RWPE2 (cell line): ENCODE data around the gene LIME1.

Source experiments
- ATAC-seq: fragments of 200-7000 bp; cut with Tn5 transposase; 3 replicates; pipeline ENCODE4 v1.9.1; 2021; ENCODE audit warnings: low read depth
- DNase-seq: peaks from one replicate; pipeline ENCODE4 v3.0.0-alpha.2; 2020; ENCODE audit warnings: low spot score
- H3K27ac ChIP-seq: fragments of 450-650 bp; 2 replicates; pipeline ENCODE4 v1.5.1; 2017; ENCODE audit warnings: mild to moderate bottlenecking; ENCODE audit not compliant: poor library complexity, severe bottlenecking
- H3K27me3 ChIP-seq: fragments of 250-450 bp; sonication (Bioruptor Pico); 2 replicates; pipeline ENCODE4 v1.5.1; 2021; ENCODE audit warnings: mild to moderate bottlenecking, moderate library complexity; ENCODE audit not compliant: insufficient read depth, poor library complexity, severe bottlenecking
- H3K36me3 ChIP-seq: fragments of 250-450 bp; sonication (Bioruptor Pico); 2 replicates; pipeline ENCODE4 v1.5.1; 2020; ENCODE audit warnings: low read depth, mild to moderate bottlenecking, moderate library complexity
- H3K4me1 ChIP-seq: fragments of 250-450 bp; sonication (Bioruptor Pico); 2 replicates; pipeline ENCODE4 v1.5.1; 2021; ENCODE audit warnings: mild to moderate bottlenecking, moderate library complexity; ENCODE audit not compliant: insufficient read depth, poor library complexity, severe bottlenecking
- H3K4me3 ChIP-seq: fragments of 250-450 bp; sonication (Bioruptor Pico); 2 replicates; pipeline ENCODE4 v1.5.1; 2021; ENCODE audit warnings: mild to moderate bottlenecking, moderate library complexity; ENCODE audit not compliant: severe bottlenecking
- H3K9me3 ChIP-seq: fragments of 250-450 bp; sonication (Bioruptor Pico); 2 replicates; pipeline ENCODE4 v1.5.1; 2021; ENCODE audit warnings: mild to moderate bottlenecking, moderate library complexity; ENCODE audit not compliant: severe bottlenecking
- TF ChIP-seq, protein P1 (sequence below): fragments of 450-650 bp; IDR thresholded peaks from one replicate; pipeline ENCODE4 v1.5.1; 2017; ENCODE audit warnings: mild to moderate bottlenecking, moderate library complexity; ENCODE audit not compliant: poor library complexity, severe bottlenecking

Gene LIME1

DNA sequence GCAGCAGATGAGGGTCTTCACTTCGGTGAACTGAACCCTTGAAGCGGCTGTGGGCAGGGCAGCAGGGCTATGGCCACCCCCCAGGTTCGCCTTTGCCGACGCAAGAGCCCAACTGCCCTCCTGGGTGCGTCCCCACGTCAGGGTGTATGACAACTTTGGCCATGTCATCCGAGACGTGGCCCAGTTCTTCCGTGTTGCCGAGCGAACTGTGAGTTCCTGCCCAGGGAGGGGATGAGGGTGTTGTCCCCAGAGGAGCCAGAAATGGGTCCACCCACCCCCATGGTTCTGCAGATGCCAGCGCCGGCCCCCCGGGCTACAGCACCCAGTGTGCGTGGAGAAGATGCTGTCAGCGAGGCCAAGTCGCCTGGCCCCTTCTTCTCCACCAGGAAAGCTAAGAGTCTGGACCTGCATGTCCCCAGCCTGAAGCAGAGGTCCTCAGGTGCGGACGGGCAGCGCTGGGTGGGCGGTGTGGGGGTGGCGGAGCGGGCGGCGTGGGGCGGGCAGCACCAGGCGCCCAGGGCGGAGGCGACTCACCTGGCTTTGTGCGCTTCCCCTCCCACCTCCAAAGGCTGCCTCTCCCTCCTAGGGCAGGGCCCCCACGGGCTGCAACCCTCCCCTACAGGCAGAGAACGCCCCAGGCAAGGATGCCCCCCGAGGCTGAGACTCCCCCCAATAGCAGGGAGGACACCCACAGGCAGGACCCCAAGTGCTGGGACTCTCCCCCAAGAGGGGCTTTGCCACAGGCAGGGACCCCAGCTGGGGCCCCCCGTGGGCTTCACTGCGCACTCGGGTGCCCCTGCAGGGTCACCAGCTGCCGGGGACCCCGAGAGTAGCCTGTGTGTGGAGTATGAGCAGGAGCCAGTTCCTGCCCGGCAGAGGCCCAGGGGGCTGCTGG, 46.2 kb upstream of the LIME1 start:
- peaks cover 11% of the 10 kb centered on the region for H3K4me1 ChIP-seq
- no peaks in the 10 kb centered on the region for H3K9me3 ChIP-seq
- no peaks in the 10 kb centered on the region for H3K27me3 ChIP-seq
- peaks cover 13% of the 10 kb centered on the region for H3K36me3 ChIP-seq
- peak; percentile 85 for DNase-seq
- TF ChIP-seq, protein P1, sequence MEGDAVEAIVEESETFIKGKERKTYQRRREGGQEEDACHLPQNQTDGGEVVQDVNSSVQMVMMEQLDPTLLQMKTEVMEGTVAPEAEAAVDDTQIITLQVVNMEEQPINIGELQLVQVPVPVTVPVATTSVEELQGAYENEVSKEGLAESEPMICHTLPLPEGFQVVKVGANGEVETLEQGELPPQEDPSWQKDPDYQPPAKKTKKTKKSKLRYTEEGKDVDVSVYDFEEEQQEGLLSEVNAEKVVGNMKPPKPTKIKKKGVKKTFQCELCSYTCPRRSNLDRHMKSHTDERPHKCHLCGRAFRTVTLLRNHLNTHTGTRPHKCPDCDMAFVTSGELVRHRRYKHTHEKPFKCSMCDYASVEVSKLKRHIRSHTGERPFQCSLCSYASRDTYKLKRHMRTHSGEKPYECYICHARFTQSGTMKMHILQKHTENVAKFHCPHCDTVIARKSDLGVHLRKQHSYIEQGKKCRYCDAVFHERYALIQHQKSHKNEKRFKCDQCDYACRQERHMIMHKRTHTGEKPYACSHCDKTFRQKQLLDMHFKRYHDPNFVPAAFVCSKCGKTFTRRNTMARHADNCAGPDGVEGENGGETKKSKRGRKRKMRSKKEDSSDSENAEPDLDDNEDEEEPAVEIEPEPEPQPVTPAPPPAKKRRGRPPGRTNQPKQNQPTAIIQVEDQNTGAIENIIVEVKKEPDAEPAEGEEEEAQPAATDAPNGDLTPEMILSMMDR, result no peak
- no peak overlapping the region for H3K4me3 ChIP-seq
- no peak for ATAC-seq
- H3K27ac ChIP-seq, result peak overlapping the region; percentile 42

- Histone ChIP-seq H3K27ac (peak overlapping the region; percentile 42), H3K27me3 (no peaks in the 10 kb centered on the region), H3K9me3 (no peaks in the 10 kb centered on the region), H3K4me3 (no peak overlapping the region), H3K36me3 (peaks cover 21% of the 10 kb centered on the region), H3K4me1 (peaks cover 15% of the 10 kb centered on the region)
- ATAC-seq (0 out of 3 replicates have a peak, but pooled peaks have one; percentile 0), DNase-seq (peak; percentile 88)
- TF ChIP-seq, protein P1, result no peak
These were observed 45.4 kb upstream of the LIME1 start for GRCh38 chr20:63690898-63691710.

GRCh38 chr20:63691711-63692435, 44.6 kb upstream of the LIME1 start:
- Histone ChIP-seq H3K9me3 (no peaks in the 10 kb centered on the region), H3K27me3 (no peaks in the 10 kb centered on the region), H3K36me3 (peaks cover 21% of the 10 kb centered on the region), H3K4me3 (no peak overlapping the region), H3K4me1 (peaks cover 9% of the 10 kb centered on the region), H3K27ac (peak overlapping the region; percentile 42)
- DNase-seq (no peak), ATAC-seq (no peak)
- TF ChIP-seq, protein P1, result no peak

DNA sequence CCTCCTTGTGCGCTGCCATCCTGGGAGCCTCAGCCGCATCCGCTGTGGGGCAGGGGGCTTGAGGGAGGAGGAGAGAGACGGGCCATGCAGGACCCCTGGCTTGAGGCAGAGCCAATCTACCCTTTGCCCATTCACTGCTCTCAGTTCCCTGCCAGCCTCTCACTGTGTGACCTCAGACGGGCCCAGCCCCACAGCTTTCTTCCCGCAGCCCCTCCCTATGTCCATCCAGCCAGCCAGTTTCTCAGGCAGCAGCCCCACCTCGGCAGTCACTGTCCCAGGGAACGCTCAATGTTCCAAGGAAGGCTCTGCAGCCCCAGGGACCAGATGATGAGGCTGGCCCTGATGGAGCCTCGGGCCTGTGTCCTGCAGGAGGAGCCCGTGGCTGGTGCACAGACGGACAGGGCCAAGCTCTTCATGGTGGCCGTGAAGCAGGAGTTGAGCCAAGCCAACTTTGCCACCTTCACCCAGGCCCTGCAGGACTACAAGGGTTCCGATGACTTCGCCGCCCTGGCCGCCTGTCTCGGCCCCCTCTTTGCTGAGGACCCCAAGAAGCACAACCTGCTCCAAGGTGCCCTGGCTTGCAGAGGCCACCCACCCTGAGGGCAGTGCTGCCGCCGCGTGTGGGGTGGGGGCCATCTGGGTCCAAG, 43.9 kb upstream of the LIME1 start:
- ATAC-seq (peak; percentile 2), DNase-seq (peak; percentile 90)
- Histone ChIP-seq H3K4me1 (peaks cover 7% of the 10 kb centered on the region), H3K27me3 (no peaks in the 10 kb centered on the region), H3K4me3 (no peak overlapping the region), H3K36me3 (peaks cover 24% of the 10 kb centered on the region), H3K9me3 (no peaks in the 10 kb centered on the region), H3K27ac (peak overlapping the region; percentile 42)
- TF ChIP-seq, protein P1, result no peak
